GM10248 (cell line): Measurements from ENCODE around the gene C1QTNF2.
A peak's percentile ranks its signal among the peaks of the same experiment; 100 is the strongest.

Source experiments
- CTCF ChIA-PET: fragments of 300-600 bp; sonication (Branson Sonifier 250); formaldehyde crosslinking; extraction: SDS; loops from one replicate; lab custom pipeline; 2021; ENCODE audit warnings: antibody characterized with exemption; lab: Yijun Ruan, JAX
- POLR2A ChIA-PET: fragments of 350-650 bp; sonication (Branson Sonifier 250); formaldehyde crosslinking; extraction: SDS; loops from one replicate; lab custom pipeline; 2020; ENCODE audit warnings: antibody characterized with exemption; lab: Yijun Ruan, JAX
- DNase-seq: peaks from one replicate; pipeline ENCODE4 v3.0.0; 2012; ENCODE audit errors: extremely low spot score
- TF ChIP-seq, protein P1 (sequence below): IDR thresholded peaks from 2 replicates; pipeline ENCODE4 v1.5.1; 2012; ENCODE audit warnings: mild to moderate bottlenecking, low read depth; ENCODE audit errors: extremely low read depth, missing control alignments, control extremely low read depth

C1QTNF2 gene

DNA sequence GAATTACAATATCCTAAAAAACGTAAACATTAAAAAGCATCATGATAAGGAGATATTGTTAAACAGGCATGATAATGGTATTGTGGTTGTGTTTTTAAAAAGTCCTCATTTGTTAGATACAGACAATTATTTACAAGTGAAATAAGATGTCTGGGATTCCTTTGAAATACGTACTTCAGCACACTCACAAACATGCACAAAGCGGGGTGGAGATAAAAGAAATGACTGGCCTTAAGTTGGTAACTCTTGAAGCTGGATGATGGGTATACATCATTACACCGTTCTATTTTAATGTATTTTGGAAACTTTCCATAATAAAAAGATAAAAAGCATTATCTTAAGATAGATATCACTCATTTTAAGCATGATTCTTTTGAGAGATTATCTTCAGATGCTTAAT, 28.4 kb upstream of the C1QTNF2 start:
- ChIA-PET CTCF (interaction anchor here (1.1 to 1.3 kb wide), 2 partner anchors 318 to 377 kb away, joined by 3 read pairs; no protein-coding TSS in a partner anchor), POLR2A (no interaction called here)
- DNase-seq: no peak
- TF ChIP-seq, protein P1, sequence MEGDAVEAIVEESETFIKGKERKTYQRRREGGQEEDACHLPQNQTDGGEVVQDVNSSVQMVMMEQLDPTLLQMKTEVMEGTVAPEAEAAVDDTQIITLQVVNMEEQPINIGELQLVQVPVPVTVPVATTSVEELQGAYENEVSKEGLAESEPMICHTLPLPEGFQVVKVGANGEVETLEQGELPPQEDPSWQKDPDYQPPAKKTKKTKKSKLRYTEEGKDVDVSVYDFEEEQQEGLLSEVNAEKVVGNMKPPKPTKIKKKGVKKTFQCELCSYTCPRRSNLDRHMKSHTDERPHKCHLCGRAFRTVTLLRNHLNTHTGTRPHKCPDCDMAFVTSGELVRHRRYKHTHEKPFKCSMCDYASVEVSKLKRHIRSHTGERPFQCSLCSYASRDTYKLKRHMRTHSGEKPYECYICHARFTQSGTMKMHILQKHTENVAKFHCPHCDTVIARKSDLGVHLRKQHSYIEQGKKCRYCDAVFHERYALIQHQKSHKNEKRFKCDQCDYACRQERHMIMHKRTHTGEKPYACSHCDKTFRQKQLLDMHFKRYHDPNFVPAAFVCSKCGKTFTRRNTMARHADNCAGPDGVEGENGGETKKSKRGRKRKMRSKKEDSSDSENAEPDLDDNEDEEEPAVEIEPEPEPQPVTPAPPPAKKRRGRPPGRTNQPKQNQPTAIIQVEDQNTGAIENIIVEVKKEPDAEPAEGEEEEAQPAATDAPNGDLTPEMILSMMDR: no peak

DNA sequence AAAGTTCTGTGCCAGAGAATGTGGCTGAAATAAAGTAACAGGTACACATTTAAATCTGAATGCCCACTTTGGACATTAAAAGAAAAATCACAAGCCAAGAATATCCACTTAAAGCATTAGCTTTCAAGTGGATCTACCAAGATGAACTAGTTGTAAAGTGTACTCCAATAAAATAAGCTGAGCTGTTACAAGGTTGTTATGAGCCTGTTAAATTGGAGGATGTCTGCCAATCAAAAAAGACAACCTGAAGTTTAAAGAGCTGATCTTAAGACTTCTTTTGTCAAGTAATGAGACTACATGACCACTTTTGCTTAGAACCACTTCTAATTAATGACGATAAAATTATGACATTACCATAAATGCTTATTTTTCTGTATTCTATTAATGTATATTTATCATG, 27.1 kb upstream of the C1QTNF2 start:
- TF ChIP-seq, protein P1: no peak
- POLR2A ChIA-PET: interaction anchor here (0.6 kb wide), 1 partner anchor 170 kb away, joined by 3 read pairs; no protein-coding TSS in a partner anchor
- CTCF ChIA-PET: no interaction called here
- DNase-seq: no peak

DNA sequence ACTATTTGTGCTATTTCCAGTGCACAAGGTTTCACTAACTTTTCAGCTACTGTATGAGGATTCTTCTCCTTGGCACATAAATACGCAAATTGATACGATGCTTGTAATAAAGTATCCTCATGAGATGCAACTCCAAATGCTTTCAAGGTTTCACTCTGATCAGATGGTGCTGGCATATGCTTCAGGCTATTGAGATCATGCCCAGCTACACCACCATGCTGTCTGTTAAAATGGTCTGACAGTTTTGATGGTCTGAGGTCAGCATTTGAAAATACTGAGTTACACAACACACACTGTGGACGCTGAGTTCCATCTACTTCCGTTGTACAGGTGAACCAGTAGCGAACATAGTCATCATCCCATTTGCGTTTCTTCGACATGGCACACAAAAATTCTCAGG, 24.7 kb upstream of the C1QTNF2 start:
- ChIA-PET POLR2A (no interaction called here), CTCF (interaction anchor here (0.9 to 2.3 kb wide), 5 partner anchors 15 to 373 kb away, joined by 3 to 13 read pairs (median 5); no protein-coding TSS in a partner anchor)
- DNase-seq: no peak
- TF ChIP-seq, protein P1: no peak

DNA sequence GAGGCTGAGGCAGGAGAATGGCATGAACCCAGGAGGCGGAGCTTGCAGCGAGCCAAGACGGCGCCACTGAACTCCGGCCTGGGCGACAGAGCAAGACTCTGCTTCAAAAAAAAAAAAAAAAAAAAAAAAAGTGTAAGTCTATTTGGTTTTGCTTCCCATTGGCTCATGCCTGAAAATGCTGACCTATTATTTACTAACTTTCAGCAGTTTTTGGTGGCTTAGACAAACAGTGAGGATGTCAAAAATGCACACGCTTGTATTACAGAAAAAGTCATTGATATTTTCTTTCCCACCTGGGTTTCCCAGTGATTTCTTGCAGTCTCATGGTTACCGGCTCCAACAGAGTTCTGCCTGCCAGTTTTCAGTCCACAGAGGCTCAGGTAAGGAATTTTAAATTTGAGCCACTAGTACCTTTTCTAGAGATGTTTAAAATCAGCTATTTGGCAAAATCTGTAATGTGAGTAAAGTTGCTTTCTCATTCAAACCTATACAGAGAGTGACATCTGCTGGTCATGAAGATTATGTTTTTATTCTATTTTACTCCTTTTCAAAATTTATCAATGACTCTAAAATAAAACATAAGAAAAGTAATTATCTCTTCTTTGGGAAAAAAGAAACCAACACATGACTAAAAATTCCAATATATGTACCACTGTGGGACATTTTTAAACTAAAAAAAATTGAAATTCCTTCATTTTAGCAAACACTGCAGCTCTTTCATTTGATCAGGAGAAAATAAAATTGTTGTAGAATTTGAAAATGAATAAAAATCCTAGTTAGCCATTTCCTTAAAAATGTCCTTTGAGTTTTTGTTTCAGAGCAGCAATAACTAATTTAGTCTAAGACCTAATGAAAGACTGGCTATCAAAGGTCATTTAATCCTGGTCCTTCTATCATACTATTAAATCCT, 20.6 kb upstream of the C1QTNF2 start:
- POLR2A ChIA-PET: no interaction called here
- TF ChIP-seq, protein P1: peak; percentile 41
- CTCF ChIA-PET: interaction anchor here (0.9 to 2.8 kb wide), 17 partner anchors 10 to 382 kb away, joined by 3 to 15 read pairs (median 4); partner anchors contain the start of genes C1QTNF2 and TTC1
- DNase-seq: peak; percentile 32

DNA sequence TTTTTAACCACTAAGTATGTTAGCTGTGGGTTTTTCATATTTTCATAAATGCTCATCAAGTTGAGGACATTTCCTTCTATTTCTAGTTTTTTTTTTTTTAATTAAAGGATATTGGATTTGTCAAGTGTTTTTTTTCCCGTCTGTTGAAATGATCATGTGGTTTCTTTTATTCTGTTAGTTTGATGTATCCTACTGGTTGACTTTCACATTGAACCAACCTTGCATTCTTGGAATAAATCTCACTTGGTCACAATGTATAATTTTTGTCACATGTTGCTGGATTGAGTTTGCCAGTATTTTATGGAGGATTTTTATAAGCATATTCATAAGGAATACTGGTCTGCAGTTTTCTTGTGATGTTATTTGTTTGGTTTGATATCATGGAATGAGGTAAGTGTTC, 17.0 kb upstream of the C1QTNF2 start:
- TF ChIP-seq, protein P1: no peak
- DNase-seq: no peak
- ChIA-PET CTCF (interaction anchor here (1.5 kb wide), 1 partner anchor 367 kb away, joined by 3 read pairs; no protein-coding TSS in a partner anchor), POLR2A (no interaction called here)

DNA sequence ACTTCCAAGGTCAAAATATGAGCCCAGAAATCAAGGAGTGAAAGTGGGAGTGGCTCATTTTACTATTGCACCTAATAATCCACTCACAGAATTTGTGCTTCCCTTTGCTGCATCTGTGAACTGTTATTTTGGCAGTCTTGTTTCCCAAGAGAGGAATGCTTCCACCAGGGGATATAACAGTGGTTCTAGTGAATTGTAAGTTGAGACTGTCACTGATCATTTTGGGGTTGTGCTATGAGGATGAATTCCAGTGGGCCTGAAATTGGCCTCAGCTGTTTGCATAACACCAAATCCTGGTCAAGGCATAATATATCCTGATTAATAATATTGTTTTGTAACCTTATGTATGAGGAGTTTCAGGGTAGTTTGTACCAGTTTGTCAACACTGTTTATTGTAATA, 15.1 kb upstream of the C1QTNF2 start:
- ChIA-PET POLR2A (no interaction called here), CTCF (no interaction called here)
- no peak for DNase-seq
- TF ChIP-seq, protein P1: no peak
